Mesenchymal stem cell (in vitro differentiated cells and primary cell): ENCODE data around the gene EXOC3.

Experiments
- DNase-seq: peaks from one replicate; pipeline ENCODE4 v3.0.0-alpha.2; 2013
- H2AFZ ChIP-seq: one replicate; pipeline ENCODE4 v1.6.1; 2013; ENCODE audit warnings: low read depth, mild to moderate bottlenecking, control low read depth, inconsistent platforms, low read length, moderate library complexity
- H2AK5ac ChIP-seq: 2 replicates; pipeline ENCODE4 v1.6.1; 2013; ENCODE audit warnings: low read length, moderate library complexity, mild to moderate bottlenecking, inconsistent platforms; ENCODE audit not compliant: severe bottlenecking
- H2BK120ac ChIP-seq: one replicate; pipeline ENCODE4 v1.6.1; 2013; ENCODE audit warnings: low read depth, mild to moderate bottlenecking, inconsistent platforms, low read length, moderate library complexity
- H2BK12ac ChIP-seq, 2 experiments: one replicate each; pipeline ENCODE4 v1.6.1; 2013; ENCODE audit warnings: inconsistent platforms in 2 of 2, low read length in 2 of 2, mild to moderate bottlenecking in 2 of 2, moderate library complexity in 2 of 2, control low read depth in 1 of 2
- H2BK15ac ChIP-seq: one replicate; pipeline ENCODE4 v1.6.1; 2013; ENCODE audit warnings: mild to moderate bottlenecking, low read depth, inconsistent platforms; ENCODE audit not compliant: poor library complexity, severe bottlenecking
- H2BK5ac ChIP-seq: 2 replicates; pipeline ENCODE4 v1.6.1; 2013; ENCODE audit warnings: low read depth, mild to moderate bottlenecking, low read length, control low read depth, inconsistent platforms; ENCODE audit not compliant: poor library complexity, severe bottlenecking
- H3K14ac ChIP-seq, 2 experiments: one replicate each; pipeline ENCODE4 v1.6.1; 2013; ENCODE audit warnings: inconsistent platforms in 2 of 2, low read length in 2 of 2, control low read depth in 1 of 2, mild to moderate bottlenecking in 1 of 2, moderate library complexity in 1 of 2
- H3K18ac ChIP-seq, 2 experiments: one replicate each; pipeline ENCODE4 v1.6.1; 2013; ENCODE audit warnings: inconsistent platforms in 2 of 2, low read length in 2 of 2, control low read depth in 1 of 2, low read depth in 1 of 2, mild to moderate bottlenecking in 1 of 2
- H3K23ac ChIP-seq, 2 experiments: one replicate each; pipeline ENCODE4 v1.6.1; 2013; ENCODE audit warnings: inconsistent platforms in 2 of 2, low read length in 2 of 2, mild to moderate bottlenecking in 2 of 2, moderate library complexity in 2 of 2, control low read depth in 1 of 2
- H3K27ac ChIP-seq: 2 replicates; pipeline ENCODE4 v1.5.1; 2013; ENCODE audit warnings: mild to moderate bottlenecking, moderate library complexity, low read length, control low read depth, inconsistent platforms; ENCODE audit not compliant: poor library complexity, severe bottlenecking
- H3K27me3 ChIP-seq, 2 experiments: 2 replicates each; pipeline versions ENCODE4 v1.6.1 to v1.7.0; 2013; ENCODE audit warnings: low read length in 2 of 2, mild to moderate bottlenecking in 2 of 2, moderate library complexity in 2 of 2, control low read depth in 1 of 2, inconsistent platforms in 1 of 2; ENCODE audit not compliant: control insufficient read depth in 1 of 2, insufficient read depth in 1 of 2
- H3K36me3 ChIP-seq, 2 experiments: 2 replicates each; pipeline versions ENCODE4 v1.6.1 to v1.7.0; 2013; ENCODE audit warnings: low read length in 2 of 2, control low read depth in 1 of 2, inconsistent platforms in 1 of 2, low read depth in 1 of 2, mild to moderate bottlenecking in 1 of 2; ENCODE audit not compliant: insufficient read depth in 2 of 2, control insufficient read depth in 1 of 2
- H3K4ac ChIP-seq, 2 experiments: one replicate each; pipeline ENCODE4 v1.6.1; 2013; ENCODE audit warnings: inconsistent platforms in 2 of 2, low read length in 2 of 2, mild to moderate bottlenecking in 2 of 2, moderate library complexity in 2 of 2, control low read depth in 1 of 2, low read depth in 1 of 2
- H3K4me1 ChIP-seq: 2 replicates; pipeline ENCODE4 v1.6.1; 2013; ENCODE audit warnings: low read depth, low read length, control low read depth; ENCODE audit not compliant: control insufficient read depth, insufficient read depth
- H3K4me2 ChIP-seq: 2 replicates; pipeline ENCODE4 v1.6.1; 2013; ENCODE audit warnings: low read length, mild to moderate bottlenecking, inconsistent platforms; ENCODE audit not compliant: poor library complexity, severe bottlenecking
- H3K4me3 ChIP-seq, 2 experiments: 2 replicates each; pipeline versions ENCODE4 v1.5.1 to v1.7.0; 2013; ENCODE audit warnings: low read length in 2 of 2, mild to moderate bottlenecking in 2 of 2, control low read depth in 1 of 2, low read depth in 1 of 2; ENCODE audit not compliant: insufficient read depth in 1 of 2
- H3K79me1 ChIP-seq: replicated peaks from 2 replicates; pipeline ENCODE4 v1.6.1; 2013; ENCODE audit warnings: mild to moderate bottlenecking, control low read depth, low read length, inconsistent platforms; ENCODE audit not compliant: poor library complexity, severe bottlenecking
- H3K9ac ChIP-seq: 2 replicates; pipeline ENCODE4 v1.7.0; 2013; ENCODE audit warnings: mild to moderate bottlenecking, low read length, moderate library complexity
- H3K9me3 ChIP-seq: 2 replicates; pipeline ENCODE4 v1.7.0; 2013; ENCODE audit warnings: mild to moderate bottlenecking, low read length; ENCODE audit not compliant: control insufficient read depth
- H4K8ac ChIP-seq: one replicate; pipeline ENCODE4 v1.6.1; 2013; ENCODE audit warnings: inconsistent platforms, mild to moderate bottlenecking, low read length, moderate library complexity
- H4K91ac ChIP-seq: one replicate; pipeline ENCODE4 v1.6.1; 2013; ENCODE audit warnings: mild to moderate bottlenecking, low read length, inconsistent platforms
- WGBS: methylation state at CpG from one replicate; pipeline ENCODE4 v1.1.7; 2013; ENCODE audit warnings: mixed read lengths; 5-methylcytosine and 5-hydroxymethylcytosine counted together

The EXOC3 gene

DNA sequence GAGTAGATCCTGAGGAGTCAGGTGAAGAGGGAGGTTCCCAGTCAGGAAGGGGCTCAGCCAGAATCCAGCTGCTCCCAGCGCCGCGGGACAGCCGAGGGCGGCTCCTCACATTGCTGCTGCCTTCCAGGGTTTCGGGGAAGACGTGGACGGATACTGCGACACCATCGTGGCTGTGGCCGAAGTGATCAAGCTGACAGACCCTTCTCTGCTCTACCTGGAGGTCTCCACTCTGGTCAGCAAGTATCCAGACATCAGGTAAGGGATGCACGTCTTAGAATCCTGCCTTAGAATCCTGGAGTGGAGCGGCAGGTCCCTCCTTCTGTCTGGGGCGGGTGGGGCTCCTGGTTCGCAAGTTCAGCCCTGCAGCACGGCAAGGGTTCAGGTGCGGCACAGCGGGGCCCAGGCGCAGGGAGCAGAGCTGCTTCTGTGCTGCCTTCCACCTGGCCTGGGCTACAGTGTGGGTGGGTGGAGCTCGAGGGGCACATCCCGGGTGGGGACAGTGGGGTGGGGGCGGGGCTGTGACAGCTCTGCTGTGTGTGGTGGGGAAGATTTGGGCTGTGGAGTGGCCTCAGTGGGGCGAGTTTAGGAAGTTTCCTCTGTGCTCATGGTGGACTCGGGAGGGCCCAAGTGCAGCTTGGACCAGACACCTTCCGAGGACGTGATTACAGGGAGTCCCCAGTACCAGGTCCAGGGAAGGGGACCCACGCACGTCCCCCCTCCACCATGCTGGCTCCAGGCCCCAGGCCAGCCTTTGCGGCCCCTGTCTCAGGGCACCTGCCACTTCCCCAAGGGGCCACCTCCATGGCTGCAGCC, 22.8 kb downstream of the EXOC3 start:
- H2BK12ac ChIP-seq: no peak overlapping the region
- H3K9me3 ChIP-seq: no peaks in the 10 kb centered on the region
- no peak overlapping the region for H4K91ac ChIP-seq
- no peak overlapping the region for H3K4me2 ChIP-seq
- peaks cover 2% of the 10 kb centered on the region for H3K4me1 ChIP-seq
- WGBS: 94% methylated on average over 29 of the region's 29 CpGs
- no peak overlapping the region for H4K8ac ChIP-seq
- no peak overlapping the region for H3K4ac ChIP-seq
- H2AK5ac ChIP-seq: no peak overlapping the region
- peaks cover 9% of the 10 kb centered on the region for H3K79me1 ChIP-seq
- H3K9ac ChIP-seq: no peak overlapping the region
- no peak overlapping the region for H3K4me3 ChIP-seq
- DNase-seq: no peak
- H3K14ac ChIP-seq: no peak overlapping the region
- no peaks in the 10 kb centered on the region for H3K27me3 ChIP-seq
- H2BK120ac ChIP-seq: no peak overlapping the region
- peaks cover 63 to 77% of the 10 kb centered on the region in 2 experiments for H3K36me3 ChIP-seq
- H3K23ac ChIP-seq: no peak overlapping the region
- no peak overlapping the region for H2BK5ac ChIP-seq
- H2BK15ac ChIP-seq: no peak overlapping the region
- H3K27ac ChIP-seq: no peak overlapping the region
- H3K18ac ChIP-seq: no peak overlapping the region
- no peak overlapping the region for H2AFZ ChIP-seq

- no peak overlapping the region for H2BK5ac ChIP-seq
- no peak overlapping the region for H2BK15ac ChIP-seq
- H3K27ac ChIP-seq: no peak overlapping the region
- no peak overlapping the region for H4K8ac ChIP-seq
- no peak overlapping the region for H2BK12ac ChIP-seq
- no peaks in the 10 kb centered on the region for H3K9me3 ChIP-seq
- 97% methylated on average over 30 of the region's 30 CpGs for WGBS
- H2AK5ac ChIP-seq: no peak overlapping the region
- H3K4ac ChIP-seq: no peak overlapping the region
- peak overlapping the region; percentile 27 for H4K91ac ChIP-seq
- no peak overlapping the region for H3K23ac ChIP-seq
- H3K4me3 ChIP-seq: no peak overlapping the region
- peaks cover 68 to 78% of the 10 kb centered on the region in 2 experiments for H3K36me3 ChIP-seq
- H3K27me3 ChIP-seq: no peaks in the 10 kb centered on the region
- H3K79me1 ChIP-seq: peaks cover 13% of the 10 kb centered on the region
- no peak overlapping the region for H2BK120ac ChIP-seq
- no peak overlapping the region for H2AFZ ChIP-seq
- DNase-seq: no peak
- H3K9ac ChIP-seq: no peak overlapping the region
- H3K14ac ChIP-seq: no peak overlapping the region
- H3K4me2 ChIP-seq: no peak overlapping the region
- H3K4me1 ChIP-seq: peaks cover 7% of the 10 kb centered on the region
- no peak overlapping the region for H3K18ac ChIP-seq
These were observed 23.8 kb downstream of the EXOC3 start for GRCh38 chr5:466661-467310.

- no peak overlapping the region for H2AFZ ChIP-seq
- no peak overlapping the region for H4K8ac ChIP-seq
- no peak overlapping the region for H3K27ac ChIP-seq
- no peak overlapping the region for H3K14ac ChIP-seq
- H3K4me2 ChIP-seq: no peak overlapping the region
- no peak overlapping the region for H2BK15ac ChIP-seq
- H3K9ac ChIP-seq: no peak overlapping the region
- H3K4me1 ChIP-seq: peaks cover 14% of the 10 kb centered on the region
- no peak overlapping the region for H3K23ac ChIP-seq
- no peaks in the 10 kb centered on the region for H3K27me3 ChIP-seq
- H3K4ac ChIP-seq: no peak overlapping the region
- no peak overlapping the region for H2BK5ac ChIP-seq
- H3K4me3 ChIP-seq: no peak overlapping the region
- DNase-seq: no peak
- no peaks in the 10 kb centered on the region for H3K9me3 ChIP-seq
- H2AK5ac ChIP-seq: no peak overlapping the region
- H3K79me1 ChIP-seq: peaks cover 14% of the 10 kb centered on the region
- H2BK120ac ChIP-seq: no peak overlapping the region
- 74% methylated on average over 4 of the region's 6 CpGs for WGBS
- H2BK12ac ChIP-seq: no peak overlapping the region
- no peak overlapping the region for H4K91ac ChIP-seq
- peaks cover 55 to 62% of the 10 kb centered on the region in 2 experiments for H3K36me3 ChIP-seq
- H3K18ac ChIP-seq: no peak overlapping the region
These were observed 25.4 kb downstream of the EXOC3 start for GRCh38 chr5:468401-468800.

- H3K79me1 ChIP-seq: peaks cover 20% of the 10 kb centered on the region
- no peak overlapping the region for H3K9ac ChIP-seq
- H3K14ac ChIP-seq: no peak overlapping the region
- no peak overlapping the region for H2AK5ac ChIP-seq
- WGBS: 95% methylated on average over 18 of the region's 19 CpGs
- H3K36me3 ChIP-seq: peaks cover 43 to 49% of the 10 kb centered on the region in 2 experiments
- no peak for DNase-seq
- no peak overlapping the region for H3K4me2 ChIP-seq
- no peaks in the 10 kb centered on the region for H3K9me3 ChIP-seq
- H2BK120ac ChIP-seq: no peak overlapping the region
- no peak overlapping the region for H2BK12ac ChIP-seq
- H3K18ac ChIP-seq: no peak overlapping the region
- peaks cover under 1 to 2% of the 10 kb centered on the region in 2 experiments for H3K27me3 ChIP-seq
- no peak overlapping the region for H2BK15ac ChIP-seq
- no peak overlapping the region for H4K91ac ChIP-seq
- no peak overlapping the region for H4K8ac ChIP-seq
- H2BK5ac ChIP-seq: no peak overlapping the region
- no peak overlapping the region for H3K23ac ChIP-seq
- H3K4me3 ChIP-seq: no peak overlapping the region
- H3K4me1 ChIP-seq: peaks cover 20% of the 10 kb centered on the region
- no peak overlapping the region for H3K27ac ChIP-seq
- no peak overlapping the region for H2AFZ ChIP-seq
- H3K4ac ChIP-seq: no peak overlapping the region
These were observed 26.9 kb downstream of the EXOC3 start for GRCh38 chr5:469752-470483.
